PFSK-1 (cell line): Measurements from ENCODE around the gene INPP4A.

ENCODE experiments used
- POLR2AphosphoS5 ChIP-seq: IDR thresholded peaks from 2 replicates; pipeline ENCODE4 v1.6.1; 2012; ENCODE audit warnings: low read depth, mild to moderate bottlenecking, control low read depth, low read length, moderate library complexity
- TAF1 ChIP-seq: IDR thresholded peaks from 2 replicates; pipeline ENCODE4 v1.6.1; 2012; ENCODE audit warnings: low read length, control low read depth, borderline replicate concordance; ENCODE audit not compliant: insufficient read depth

DNA sequence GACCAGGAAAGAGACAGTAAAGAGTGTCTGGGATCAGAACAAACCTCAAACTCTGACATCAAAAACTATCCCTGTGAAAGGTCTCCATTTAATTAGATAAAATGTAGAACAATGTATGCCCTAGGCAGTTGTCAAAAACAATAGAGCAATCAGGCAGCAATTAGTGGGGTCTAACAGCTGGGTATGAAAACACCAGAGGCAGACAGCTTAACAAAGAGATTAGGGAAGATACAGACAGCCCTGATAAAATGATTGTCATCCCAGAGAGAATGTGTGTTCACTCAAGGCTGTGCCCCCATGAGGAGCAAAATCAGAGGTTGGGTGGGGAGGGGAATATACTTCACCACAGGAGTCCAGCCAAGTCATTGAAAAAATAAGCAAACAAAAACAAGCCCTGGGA is 50.0 kb downstream of the INPP4A start:
- no peak for TF ChIP-seq POLR2AphosphoS5
- TF ChIP-seq TAF1: no peak
